Measurements from ENCODE around the gene MEGF6.
"Not testable (repeated sequence)": the region's sequence is repeated elsewhere in the genome, so short reads cannot be mapped to it uniquely, and the experiment has no call there.

MEGF6 gene

DNA sequence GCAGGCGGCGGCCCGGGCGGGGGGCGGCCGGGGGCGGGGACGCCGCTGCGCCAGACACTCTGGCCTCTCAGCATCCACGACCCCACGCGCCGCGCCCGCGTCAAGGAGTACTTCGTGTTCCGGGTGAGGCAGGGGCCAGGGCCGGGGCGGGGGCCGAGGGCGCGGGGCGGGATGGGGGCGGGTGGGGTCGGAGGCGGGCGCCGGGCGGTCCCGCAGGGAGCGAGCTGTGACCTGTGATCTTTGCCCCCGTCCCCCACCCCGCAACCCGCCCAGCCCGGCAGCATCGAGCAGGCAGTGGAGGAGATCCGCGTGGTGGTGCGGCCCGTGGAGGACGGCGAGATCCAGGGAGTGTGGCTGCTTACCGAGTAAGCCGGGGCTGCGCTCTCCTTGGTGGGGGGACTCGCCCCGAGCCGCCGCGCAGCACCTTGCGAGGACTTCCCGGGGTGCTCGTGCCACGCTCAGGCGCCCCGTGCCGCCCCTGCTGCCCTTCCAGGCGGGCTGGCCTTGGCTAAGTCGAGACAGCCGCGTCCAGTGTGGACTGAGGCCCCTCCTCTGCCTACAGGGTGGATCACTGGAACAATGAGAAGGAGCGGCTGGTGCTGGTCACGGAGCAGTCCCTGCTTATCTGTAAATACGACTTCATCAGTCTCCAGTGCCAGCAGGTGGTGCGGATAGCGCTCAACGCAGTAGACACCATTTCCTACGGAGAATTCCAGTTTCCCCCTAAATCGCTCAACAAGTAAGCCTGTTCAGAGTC, 14.0 kb upstream of the MEGF6 start:
- Histone ChIP-seq H3K27ac (ENCODE audit: poor library complexity, severe bottlenecking) (peak overlapping the region; percentile 23), H3K27me3 (ENCODE audit: insufficient read depth, poor library complexity, severe bottlenecking) (no peaks in the 10 kb centered on the region), H3K4me1 (ENCODE audit: insufficient read depth, poor library complexity, severe bottlenecking) (no peaks in the 10 kb centered on the region), H3K9me3 (ENCODE audit: severe bottlenecking) (no peaks in the 10 kb centered on the region), H3K4me3 (ENCODE audit: severe bottlenecking) (peak overlapping the region; percentile 59), H3K36me3 (ENCODE audit: low read depth) (peaks cover 28% of the 10 kb centered on the region)
- ATAC-seq (ENCODE audit: low read depth), result peak; percentile 32; the same call in 2 of the 3 replicates
- DNase-seq (ENCODE audit: low spot score), result no peak
- TF ChIP-seq, protein P1, sequence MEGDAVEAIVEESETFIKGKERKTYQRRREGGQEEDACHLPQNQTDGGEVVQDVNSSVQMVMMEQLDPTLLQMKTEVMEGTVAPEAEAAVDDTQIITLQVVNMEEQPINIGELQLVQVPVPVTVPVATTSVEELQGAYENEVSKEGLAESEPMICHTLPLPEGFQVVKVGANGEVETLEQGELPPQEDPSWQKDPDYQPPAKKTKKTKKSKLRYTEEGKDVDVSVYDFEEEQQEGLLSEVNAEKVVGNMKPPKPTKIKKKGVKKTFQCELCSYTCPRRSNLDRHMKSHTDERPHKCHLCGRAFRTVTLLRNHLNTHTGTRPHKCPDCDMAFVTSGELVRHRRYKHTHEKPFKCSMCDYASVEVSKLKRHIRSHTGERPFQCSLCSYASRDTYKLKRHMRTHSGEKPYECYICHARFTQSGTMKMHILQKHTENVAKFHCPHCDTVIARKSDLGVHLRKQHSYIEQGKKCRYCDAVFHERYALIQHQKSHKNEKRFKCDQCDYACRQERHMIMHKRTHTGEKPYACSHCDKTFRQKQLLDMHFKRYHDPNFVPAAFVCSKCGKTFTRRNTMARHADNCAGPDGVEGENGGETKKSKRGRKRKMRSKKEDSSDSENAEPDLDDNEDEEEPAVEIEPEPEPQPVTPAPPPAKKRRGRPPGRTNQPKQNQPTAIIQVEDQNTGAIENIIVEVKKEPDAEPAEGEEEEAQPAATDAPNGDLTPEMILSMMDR (IDR thresholded peaks at IDR 0.05; ENCODE audit: poor library complexity, severe bottlenecking), result peak; percentile 21

DNA sequence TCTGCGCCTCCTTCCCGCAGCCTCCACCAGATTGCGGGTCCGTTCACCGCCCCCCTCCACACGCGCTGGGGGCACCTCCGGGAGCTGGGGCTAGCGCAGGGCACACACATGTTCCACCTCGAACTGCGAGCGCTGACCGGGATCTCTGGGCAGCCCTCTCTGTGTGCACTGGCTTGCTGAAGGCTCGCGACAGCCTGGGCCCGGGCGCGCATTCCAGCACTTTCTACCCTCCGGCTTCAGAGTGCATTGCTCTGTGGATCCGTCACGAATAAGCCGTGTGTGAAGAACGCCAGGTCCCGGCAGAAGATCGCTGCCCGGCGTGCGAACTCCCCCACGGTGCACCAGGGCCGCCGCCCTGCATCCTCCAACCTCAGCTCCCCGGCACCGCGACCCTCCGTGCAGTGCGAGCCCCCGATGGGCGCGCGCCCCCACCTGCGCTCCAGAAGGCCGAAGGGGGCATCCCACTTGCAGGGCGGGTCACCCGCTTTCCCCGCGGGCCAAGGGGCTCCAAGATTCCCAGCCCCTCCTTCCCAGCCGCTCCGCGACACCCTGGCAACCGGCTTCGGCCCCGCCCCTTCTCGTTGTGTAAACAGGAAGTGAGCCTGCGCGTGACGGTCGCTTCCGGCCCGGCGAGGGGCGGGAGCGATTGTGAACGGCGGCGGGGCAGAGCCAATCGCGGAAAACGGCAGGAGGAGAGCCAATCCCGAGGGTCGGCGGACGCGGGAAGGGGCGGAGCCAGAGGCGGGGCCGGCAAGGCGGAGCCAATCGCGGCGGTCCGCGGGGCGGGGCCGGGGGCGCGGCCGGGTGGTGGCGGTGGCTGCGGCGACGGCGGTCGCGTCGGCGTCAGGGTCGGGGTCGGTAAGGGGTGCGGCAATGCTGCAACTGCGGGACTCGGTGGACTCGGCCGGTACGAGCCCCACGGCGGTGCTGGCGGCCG, 13.2 kb upstream of the MEGF6 start, which contains the start of gene TPRG1L:
TPRG1L (plus strand) TSS at position 816 of the 937 bp plus-strand sequence; CDS start at position 874, 58 bp downstream.
- Histone ChIP-seq H3K4me3 (ENCODE audit: severe bottlenecking) (peak within 1 kb of the TSS; percentile 59), H3K27ac (ENCODE audit: poor library complexity, severe bottlenecking) (peak within 1 kb of the TSS; percentile 23), H3K27me3 (ENCODE audit: insufficient read depth, poor library complexity, severe bottlenecking) (no peaks in the 10 kb centered on the region), H3K36me3 (ENCODE audit: low read depth) (peaks cover 26% of the 10 kb centered on the region), H3K9me3 (ENCODE audit: severe bottlenecking) (no peaks in the 10 kb centered on the region), H3K4me1 (ENCODE audit: insufficient read depth, poor library complexity, severe bottlenecking) (no peaks in the 10 kb centered on the region)
- DNase-seq (ENCODE audit: low spot score) (peak; percentile 97), ATAC-seq (ENCODE audit: low read depth) (peak; percentile 92)
- TF ChIP-seq, protein P1 (IDR thresholded peaks at IDR 0.05; ENCODE audit: poor library complexity, severe bottlenecking), result no peak

DNA sequence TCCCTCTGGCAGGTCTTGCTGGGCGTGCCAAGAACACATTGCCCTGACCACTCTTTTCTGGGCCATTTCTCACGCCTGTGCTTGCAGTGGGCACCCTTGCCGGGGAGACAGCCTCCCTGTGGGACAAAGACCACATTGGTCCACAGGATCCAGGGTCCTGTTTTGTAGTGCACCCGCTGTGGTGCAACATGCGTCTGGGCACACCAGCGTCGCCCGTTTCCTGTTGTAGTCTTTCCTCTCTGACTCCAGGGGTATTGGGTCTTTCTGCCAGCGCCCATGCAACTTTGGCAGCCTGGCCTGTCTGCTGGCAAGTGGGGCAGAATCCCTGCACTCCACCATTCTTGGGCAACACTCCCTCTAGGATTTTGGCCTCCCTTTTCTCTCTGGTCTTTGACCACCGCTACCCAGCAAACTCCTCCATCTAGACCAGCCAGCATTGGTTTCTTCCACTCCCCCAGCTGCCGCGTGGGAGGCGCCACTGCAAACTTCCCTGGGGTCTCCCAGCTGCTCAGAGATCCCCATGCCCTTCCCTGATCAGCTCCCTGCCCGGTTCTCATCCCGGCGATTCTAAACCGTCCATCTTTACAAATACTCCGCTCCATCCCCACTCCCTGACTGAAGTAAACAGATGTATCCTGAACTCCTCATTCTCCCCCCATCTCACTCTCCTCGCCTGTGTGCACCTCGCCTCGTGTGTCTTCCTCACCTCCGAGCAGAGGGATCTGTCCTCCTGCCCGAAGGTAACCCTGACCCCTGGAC, 12.3 kb upstream of the MEGF6 start:
- Histone ChIP-seq H3K36me3 (ENCODE audit: low read depth) (peaks cover 25% of the 10 kb centered on the region), H3K27me3 (ENCODE audit: insufficient read depth, poor library complexity, severe bottlenecking) (no peaks in the 10 kb centered on the region), H3K4me1 (ENCODE audit: insufficient read depth, poor library complexity, severe bottlenecking) (no peaks in the 10 kb centered on the region), H3K9me3 (ENCODE audit: severe bottlenecking) (no peaks in the 10 kb centered on the region), H3K4me3 (ENCODE audit: severe bottlenecking) (peak overlapping the region; percentile 59), H3K27ac (ENCODE audit: poor library complexity, severe bottlenecking) (no peak overlapping the region)
- ATAC-seq (ENCODE audit: low read depth), result no peak; the same call in 2 of the 3 replicates
- DNase-seq (ENCODE audit: low spot score), result no peak
- TF ChIP-seq, protein P1 (IDR thresholded peaks at IDR 0.05; ENCODE audit: poor library complexity, severe bottlenecking), result no peak

DNA sequence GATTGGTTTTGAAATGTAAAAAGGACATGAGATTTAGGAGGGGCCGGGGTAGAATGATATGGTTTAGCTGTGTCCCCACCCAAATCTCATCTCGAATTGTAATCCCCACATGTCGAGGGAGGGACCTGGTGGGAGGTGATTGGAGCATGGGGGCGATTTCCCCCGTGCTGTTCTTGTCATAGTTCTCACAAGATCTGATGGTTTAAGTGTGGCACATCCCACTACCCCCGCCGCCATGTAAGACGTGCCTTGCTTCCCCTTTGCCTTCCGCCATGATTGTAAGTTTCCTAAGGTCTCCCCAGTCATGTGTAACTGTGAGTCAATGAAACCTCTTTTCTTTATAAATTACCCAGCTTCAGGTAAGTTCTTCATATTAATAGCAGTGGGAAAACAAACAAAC, 10.8 kb upstream of the MEGF6 start:
- H3K27ac ChIP-seq (ENCODE audit: poor library complexity, severe bottlenecking); DNase-seq (ENCODE audit: low spot score); H3K27me3 ChIP-seq (ENCODE audit: insufficient read depth, poor library complexity, severe bottlenecking); H3K4me1 ChIP-seq (ENCODE audit: insufficient read depth, poor library complexity, severe bottlenecking); H3K9me3 ChIP-seq (ENCODE audit: severe bottlenecking); ATAC-seq (ENCODE audit: low read depth); H3K4me3 ChIP-seq (ENCODE audit: severe bottlenecking): not testable (repeated sequence)
- peaks cover 12% of the 10 kb centered on the region for H3K36me3 ChIP-seq (ENCODE audit: low read depth)
